ENCODE results near the gene OR2A1. TPM values are rescaled to one million over a fixed set of nuclear protein-coding genes. Genes with fewer than 3 reads are reported as not detected.

Gene OR2A1
- total and polyA plus RNA-seq, 9 donors = 0.16 to 1.1 (median 0.27) TPM

Other genes starting within 250 kb of the OR2A1 start
- not detected for gene OR2A25, start 242.6 kb upstream of the OR2A1 start, total RNA-seq
- gene OR2A25, start 242.6 kb upstream of the OR2A1 start, polyA plus RNA-seq = not detected
- gene OR2A12, start 226.1 kb upstream of the OR2A1 start, total RNA-seq = not detected
- gene OR2A12, start 226.1 kb upstream of the OR2A1 start, polyA plus RNA-seq = not detected
- gene OR2A2, start 202.8 kb upstream of the OR2A1 start, total RNA-seq = not detected
- gene OR2A2, start 202.8 kb upstream of the OR2A1 start, polyA plus RNA-seq = not detected
- gene OR2A14, start 189.2 kb upstream of the OR2A1 start, total RNA-seq = not detected
- gene OR2A14, start 189.2 kb upstream of the OR2A1 start, polyA plus RNA-seq = not detected
- 10 to 100 TPM in 1 of 7 donors, 1 to 10 TPM in 5, under 1 TPM in 1; 0.92 to 11.1 (median 1.5) TPM for gene CTAGE4, start 129.0 kb upstream of the OR2A1 start, total RNA-seq
- 1 to 10 TPM; 1.2 to 1.7 TPM for gene CTAGE4, start 129.0 kb upstream of the OR2A1 start, polyA plus RNA-seq
- gene ARHGEF35, start 116.6 kb upstream of the OR2A1 start, total RNA-seq = 1 to 10 TPM; 3.8 to 6.5 (median 4.1) TPM
- 10 to 100 TPM in 1 of 2 donors, 1 to 10 TPM in 1; 2.9 to 14.8 TPM for gene ARHGEF35, start 116.6 kb upstream of the OR2A1 start, polyA plus RNA-seq
- gene OR2A42, start 72.8 kb upstream of the OR2A1 start, total RNA-seq = under 1 TPM in 6 of 7 donors, not detected in 1; 0.10 to 0.50 (median 0.22) TPM
- gene OR2A42, start 72.8 kb upstream of the OR2A1 start, polyA plus RNA-seq = under 1 TPM; 0.17 to 0.65 TPM
- 10 to 100 TPM in 1 of 7 donors, 1 to 10 TPM in 6; 2.8 to 22.6 (median 3.8) TPM for gene OR2A7, start 47.6 kb upstream of the OR2A1 start, total RNA-seq
- 1 to 10 TPM in 1 of 2 donors, under 1 TPM in 1; 0.92 to 3.3 TPM for gene OR2A7, start 47.6 kb upstream of the OR2A1 start, polyA plus RNA-seq
- gene CTAGE8, start 43.1 kb upstream of the OR2A1 start, total RNA-seq = 1 to 10 TPM in 2 of 7 donors, under 1 TPM in 5; 0.40 to 1.5 (median 0.87) TPM
- 1 to 10 TPM in 1 of 2 donors, not detected in 1; 2.0 TPM for gene CTAGE8, start 43.1 kb upstream of the OR2A1 start, polyA plus RNA-seq
- gene ARHGEF5, start 43.0 kb downstream of the OR2A1 start, total RNA-seq = 10 to 100 TPM in 6 of 7 donors, 1 to 10 TPM in 1; 5.4 to 36.5 (median 11.2) TPM
- 1 to 10 TPM; 4.0 to 9.6 TPM for gene ARHGEF5, start 43.0 kb downstream of the OR2A1 start, polyA plus RNA-seq
- gene NOBOX, start 91.3 kb downstream of the OR2A1 start, total RNA-seq = not detected
- gene NOBOX, start 91.3 kb downstream of the OR2A1 start, polyA plus RNA-seq = under 1 TPM in 1 of 2 donors, not detected in 1; 0.36 TPM